Measurements from ENCODE around the gene SPATA33.
"Not testable (repeated sequence)": the region's sequence is repeated elsewhere in the genome, so short reads cannot be mapped to it uniquely, and the experiment has no call there.

The SPATA33 gene

GRCh38 chr16:89629827-89630610 lies 27.6 kb upstream of the SPATA33 start:
- no peak for DNase-seq (ENCODE audit: low read depth, low spot score)

GRCh38 chr16:89633064-89633631 lies 24.5 kb upstream of the SPATA33 start:
- DNase-seq (ENCODE audit: low read depth, low spot score) = no peak

- DNase-seq (ENCODE audit: low read depth, low spot score) = not testable (repeated sequence)
Observed at GRCh38 chr16:89634463-89635385, 22.9 kb upstream of the SPATA33 start.

GRCh38 chr16:89636663-89637062 lies 21.0 kb upstream of the SPATA33 start:
- no peak for DNase-seq (ENCODE audit: low read depth, low spot score)

GRCh38 chr16:89637379-89637778 lies 20.3 kb upstream of the SPATA33 start:
- no peak for DNase-seq (ENCODE audit: low read depth, low spot score)

GRCh38 chr16:89638455-89638854 lies 19.2 kb upstream of the SPATA33 start:
- no peak for DNase-seq (ENCODE audit: low read depth, low spot score)

GRCh38 chr16:89639385-89639784 lies 18.3 kb upstream of the SPATA33 start:
- no peak for DNase-seq (ENCODE audit: low read depth, low spot score)

GRCh38 chr16:89641458-89642119 lies 16.0 kb upstream of the SPATA33 start:
- DNase-seq (ENCODE audit: low read depth, low spot score) = no peak

- no peak for DNase-seq (ENCODE audit: low read depth, low spot score)
Observed at GRCh38 chr16:89642574-89642973, 15.1 kb upstream of the SPATA33 start.

GRCh38 chr16:89643769-89644300 lies 13.8 kb upstream of the SPATA33 start:
- no peak for DNase-seq (ENCODE audit: low read depth, low spot score)

GRCh38 chr16:89645122-89645521 lies 12.5 kb upstream of the SPATA33 start:
- DNase-seq (ENCODE audit: low read depth, low spot score) = no peak

GRCh38 chr16:89646270-89646669 lies 11.4 kb upstream of the SPATA33 start:
- DNase-seq (ENCODE audit: low read depth, low spot score) = no peak

GRCh38 chr16:89646906-89647305 lies 10.7 kb upstream of the SPATA33 start:
- no peak for DNase-seq (ENCODE audit: low read depth, low spot score)

- DNase-seq (ENCODE audit: low read depth, low spot score) = no peak
Observed at GRCh38 chr16:89651584-89651983, 6.1 kb upstream of the SPATA33 start.

GRCh38 chr16:89653656-89654295 lies 3.9 kb upstream of the SPATA33 start:
- DNase-seq (ENCODE audit: low read depth, low spot score) = no peak

GRCh38 chr16:89655062-89655643 lies 2.5 kb upstream of the SPATA33 start:
- no peak for DNase-seq (ENCODE audit: low read depth, low spot score)

- no peak for DNase-seq (ENCODE audit: low read depth, low spot score)
Observed at GRCh38 chr16:89656435-89657121, 1.1 kb upstream of the SPATA33 start.

- DNase-seq (ENCODE audit: low read depth, low spot score) = no peak
Observed at GRCh38 chr16:89658221-89658879, 714 bp downstream of the SPATA33 start.

- DNase-seq (ENCODE audit: low read depth, low spot score) = no peak
Observed at GRCh38 chr16:89660146-89660545, 2.5 kb downstream of the SPATA33 start.

Data from smooth muscle cell of the brain vasculature (primary cell).